HCT116 (cell line): ENCODE data around the gene EPHA1.

ENCODE experiments used
- POLR2AphosphoS5 ChIP-seq: IDR thresholded peaks from 2 replicates; pipeline ENCODE4 v1.6.1; 2011; ENCODE audit warnings: mild to moderate bottlenecking, low read depth, low read length, moderate library complexity
- TF ChIP-seq, protein P1 (sequence below): IDR thresholded peaks from 2 replicates; pipeline ENCODE4 v1.6.1; 2011; ENCODE audit warnings: mild to moderate bottlenecking, low read length, moderate library complexity; ENCODE audit not compliant: insufficient replicate concordance; ENCODE audit errors: extremely low read depth
- TF ChIP-seq, protein P2 (sequence below), 3 experiments: fragments of 200-600 bp in 1 of 3; sonication (generic) in 1 of 3; IDR thresholded peaks in 2 of 3; conservative IDR thresholded peaks in 1 of 3; 2 replicates each; pipeline ENCODE4 v1.5.1; 2012 to 2017; ENCODE audit warnings: low read depth in 2 of 3, low read length in 2 of 3, antibody characterized with exemption in 1 of 3, borderline replicate concordance in 1 of 3, control low read depth in 1 of 3, mild to moderate bottlenecking in 1 of 3, mixed read lengths in 1 of 3, mixed run types in 1 of 3, moderate library complexity in 1 of 3; ENCODE audit not compliant: insufficient read depth in 1 of 3

DNA sequence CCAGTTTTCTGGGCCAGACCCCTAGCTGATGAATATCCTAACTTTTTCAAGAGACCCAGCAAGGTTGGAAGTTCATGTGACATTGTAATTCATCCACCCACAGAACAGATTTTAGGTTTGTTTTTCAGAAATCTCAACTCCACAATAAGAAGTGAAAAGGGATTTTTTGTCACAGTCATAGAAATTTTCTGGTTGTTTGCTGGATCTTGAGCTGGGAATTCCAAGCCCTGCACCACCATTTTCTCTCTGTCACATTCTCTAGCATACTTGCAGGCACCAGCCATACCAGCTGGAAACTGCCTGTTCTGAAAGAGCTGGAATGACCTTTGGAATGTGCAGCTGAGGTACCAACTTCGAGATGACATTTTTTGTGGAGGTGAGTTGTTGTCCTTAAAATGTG is 43.1 kb upstream of the EPHA1 start:
- TF ChIP-seq, protein P1, sequence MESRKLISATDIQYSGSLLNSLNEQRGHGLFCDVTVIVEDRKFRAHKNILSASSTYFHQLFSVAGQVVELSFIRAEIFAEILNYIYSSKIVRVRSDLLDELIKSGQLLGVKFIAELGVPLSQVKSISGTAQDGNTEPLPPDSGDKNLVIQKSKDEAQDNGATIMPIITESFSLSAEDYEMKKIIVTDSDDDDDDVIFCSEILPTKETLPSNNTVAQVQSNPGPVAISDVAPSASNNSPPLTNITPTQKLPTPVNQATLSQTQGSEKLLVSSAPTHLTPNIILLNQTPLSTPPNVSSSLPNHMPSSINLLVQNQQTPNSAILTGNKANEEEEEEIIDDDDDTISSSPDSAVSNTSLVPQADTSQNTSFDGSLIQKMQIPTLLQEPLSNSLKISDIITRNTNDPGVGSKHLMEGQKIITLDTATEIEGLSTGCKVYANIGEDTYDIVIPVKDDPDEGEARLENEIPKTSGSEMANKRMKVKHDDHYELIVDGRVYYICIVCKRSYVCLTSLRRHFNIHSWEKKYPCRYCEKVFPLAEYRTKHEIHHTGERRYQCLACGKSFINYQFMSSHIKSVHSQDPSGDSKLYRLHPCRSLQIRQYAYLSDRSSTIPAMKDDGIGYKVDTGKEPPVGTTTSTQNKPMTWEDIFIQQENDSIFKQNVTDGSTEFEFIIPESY: no peak
- no peak for TF ChIP-seq POLR2AphosphoS5
- TF ChIP-seq, protein P2, sequence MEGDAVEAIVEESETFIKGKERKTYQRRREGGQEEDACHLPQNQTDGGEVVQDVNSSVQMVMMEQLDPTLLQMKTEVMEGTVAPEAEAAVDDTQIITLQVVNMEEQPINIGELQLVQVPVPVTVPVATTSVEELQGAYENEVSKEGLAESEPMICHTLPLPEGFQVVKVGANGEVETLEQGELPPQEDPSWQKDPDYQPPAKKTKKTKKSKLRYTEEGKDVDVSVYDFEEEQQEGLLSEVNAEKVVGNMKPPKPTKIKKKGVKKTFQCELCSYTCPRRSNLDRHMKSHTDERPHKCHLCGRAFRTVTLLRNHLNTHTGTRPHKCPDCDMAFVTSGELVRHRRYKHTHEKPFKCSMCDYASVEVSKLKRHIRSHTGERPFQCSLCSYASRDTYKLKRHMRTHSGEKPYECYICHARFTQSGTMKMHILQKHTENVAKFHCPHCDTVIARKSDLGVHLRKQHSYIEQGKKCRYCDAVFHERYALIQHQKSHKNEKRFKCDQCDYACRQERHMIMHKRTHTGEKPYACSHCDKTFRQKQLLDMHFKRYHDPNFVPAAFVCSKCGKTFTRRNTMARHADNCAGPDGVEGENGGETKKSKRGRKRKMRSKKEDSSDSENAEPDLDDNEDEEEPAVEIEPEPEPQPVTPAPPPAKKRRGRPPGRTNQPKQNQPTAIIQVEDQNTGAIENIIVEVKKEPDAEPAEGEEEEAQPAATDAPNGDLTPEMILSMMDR (IDR thresholded peaks at IDR 0.05 in 2 of 3, conservative IDR thresholded peaks at IDR 0.05 in 1 of 3; ENCODE audit: borderline replicate concordance in 1 of 3, insufficient read depth in 1 of 3, low read depth in 2 of 3, low read length in 2 of 3): no peak
